Measurements from ENCODE around the gene PTP4A1. TPM values are rescaled to one million over a fixed set of nuclear protein-coding genes. Genes with fewer than 3 reads are reported as not detected.

The PTP4A1 gene
- total and polyA plus RNA-seq, 2 of the 13 experiments (the other 11 are each of a cell fraction or from before 2014, with no cell fraction given) = 141 to 376 TPM

GRCh38 chr6:63573076-63573898 lies 1.0 kb downstream of the PTP4A1 start (continued):
- TF ChIP-seq ZHX1 (CRISPR knock-in tag; IDR thresholded peaks at IDR 0.05; ENCODE audit: low read depth) (no peak), TARDBP (CRISPR knock-in tag; IDR thresholded peaks at IDR 0.05) (peak; percentile 74), ZNF883 (CRISPR knock-in tag; IDR thresholded peaks at IDR 0.05; ENCODE audit: not compliant biosample characterization) (peak; percentile 60), ZBTB26 (CRISPR knock-in tag; IDR thresholded peaks at IDR 0.05; ENCODE audit: borderline replicate concordance) (peak; percentile 52; the same call in 1 of the 2 replicates), HHEX (CRISPR knock-in tag; IDR thresholded peaks at IDR 0.05) (no peak), ZNF263 (CRISPR knock-in tag; IDR thresholded peaks at IDR 0.05) (peak; percentile 49), SMARCE1 (IDR thresholded peaks at IDR 0.05; ENCODE audit: borderline replicate concordance) (no peak), IKZF1 (IDR thresholded peaks at IDR 0.05) (no peak), ZNF713 (CRISPR knock-in tag; IDR thresholded peaks at IDR 0.05) (no peak), ZNF224 (CRISPR knock-in tag; IDR thresholded peaks at IDR 0.05) (peak; percentile 90; the same call in 1 of the 2 replicates), ZNF709 (CRISPR knock-in tag; IDR thresholded peaks at IDR 0.05) (peak; percentile 89; the same call in 1 of the 2 replicates), ZNF710 (CRISPR knock-in tag; IDR thresholded peaks at IDR 0.05; ENCODE audit: borderline replicate concordance) (peak; percentile 56), ZNF777 (CRISPR knock-in tag; IDR thresholded peaks at IDR 0.05) (peak; percentile 79), AKNA (CRISPR knock-in tag; IDR thresholded peaks at IDR 0.05; ENCODE audit: borderline replicate concordance) (no peak), DMTF1 (CRISPR knock-in tag; IDR thresholded peaks at IDR 0.05) (no peak)
